OCI-LY1 (cell line): ENCODE measurements around the gene CCDC51.

ENCODE experiments used
- H2AFZ ChIP-seq: fragments of 200-600 bp; sonication (generic), shearing (Covaris generic); 2 replicates; pipeline ENCODE4 v1.6.0; 2014; ENCODE audit warnings: antibody characterized with exemption, mild to moderate bottlenecking, low read length
- H3F3A ChIP-seq: fragments of 200-600 bp; sonication (generic), shearing (Covaris generic); 2 replicates; pipeline ENCODE4 v1.6.0; 2014; ENCODE audit warnings: mild to moderate bottlenecking, antibody characterized with exemption, low read length, moderate library complexity; ENCODE audit not compliant: insufficient read depth
- H3K27ac ChIP-seq: fragments of 200-600 bp; sonication (generic); 2 replicates; pipeline ENCODE4 v1.5.1; 2014; ENCODE audit warnings: low read length, mixed run types, mild to moderate bottlenecking, low read depth; ENCODE audit not compliant: poor library complexity, severe bottlenecking
- H3K27me3 ChIP-seq: fragments of 200-600 bp; sonication (generic); 2 replicates; pipeline ENCODE4 v1.6.0; 2014; ENCODE audit warnings: antibody characterized with exemption, mild to moderate bottlenecking, low read length, moderate library complexity; ENCODE audit not compliant: insufficient read depth
- H3K36me3 ChIP-seq: fragments of 200-600 bp; sonication (generic); 2 replicates; pipeline ENCODE4 v1.6.1; 2014; ENCODE audit warnings: mild to moderate bottlenecking, antibody characterized with exemption, low read length, moderate library complexity, mixed read lengths; ENCODE audit not compliant: insufficient read depth
- H3K4me1 ChIP-seq: fragments of 200-600 bp; sonication (generic); 2 replicates; pipeline ENCODE4 v1.5.1; 2014; ENCODE audit warnings: mild to moderate bottlenecking, low read length, moderate library complexity; ENCODE audit not compliant: insufficient read depth, severe bottlenecking
- H3K4me2 ChIP-seq: fragments of 200-600 bp; sonication (generic), shearing (Covaris generic); 2 replicates; pipeline ENCODE4 v1.6.1; 2014; ENCODE audit warnings: low read length
- H3K4me3 ChIP-seq: fragments of 200-600 bp; sonication (generic); 2 replicates; pipeline ENCODE4 v1.5.1; 2014; ENCODE audit warnings: low read length, low read depth, mild to moderate bottlenecking, mixed read lengths; ENCODE audit not compliant: poor library complexity, severe bottlenecking
- H3K79me2 ChIP-seq: fragments of 200-600 bp; shearing (Covaris generic); 2 replicates; pipeline ENCODE4 v1.6.1; 2016; ENCODE audit warnings: mixed run types, low read length, mixed read lengths; ENCODE audit not compliant: insufficient read depth
- H3K9ac ChIP-seq: fragments of 200-600 bp; sonication (generic), shearing (Covaris generic); 2 replicates; pipeline ENCODE4 v1.6.1; 2014; ENCODE audit warnings: mild to moderate bottlenecking, low read length, mixed read lengths
- H3K9me2 ChIP-seq: fragments of 200-600 bp; sonication (generic), shearing (Covaris generic); 2 replicates; pipeline ENCODE4 v1.6.1; 2014; ENCODE audit warnings: low read depth, mild to moderate bottlenecking, low read length, mixed read lengths
- H3K9me3 ChIP-seq: fragments of 200-600 bp; shearing (Covaris generic); 2 replicates; pipeline ENCODE4 v1.6.1; 2014; ENCODE audit warnings: low read length, mixed read lengths
- H4K20me1 ChIP-seq: fragments of 200-600 bp; sonication (generic), shearing (Covaris generic); 2 replicates; pipeline ENCODE4 v1.6.0; 2016; ENCODE audit warnings: mild to moderate bottlenecking, low read length; ENCODE audit not compliant: insufficient read depth
- CTCF ChIP-seq: fragments of 200-600 bp; sonication (generic), shearing (Covaris generic); IDR thresholded peaks from 2 replicates; pipeline ENCODE4 v1.5.1; 2017; ENCODE audit warnings: mild to moderate bottlenecking, antibody characterized with exemption, low read length, moderate library complexity, mixed read lengths
- EZH2 ChIP-seq: fragments of 200-600 bp; sonication (generic), shearing (Covaris generic); IDR thresholded peaks from 2 replicates; pipeline ENCODE4 v1.8.0; 2017; ENCODE audit warnings: borderline replicate concordance, mixed run types, mild to moderate bottlenecking, antibody characterized with exemption, low read length, moderate library complexity, mixed read lengths

Gene CCDC51

DNA sequence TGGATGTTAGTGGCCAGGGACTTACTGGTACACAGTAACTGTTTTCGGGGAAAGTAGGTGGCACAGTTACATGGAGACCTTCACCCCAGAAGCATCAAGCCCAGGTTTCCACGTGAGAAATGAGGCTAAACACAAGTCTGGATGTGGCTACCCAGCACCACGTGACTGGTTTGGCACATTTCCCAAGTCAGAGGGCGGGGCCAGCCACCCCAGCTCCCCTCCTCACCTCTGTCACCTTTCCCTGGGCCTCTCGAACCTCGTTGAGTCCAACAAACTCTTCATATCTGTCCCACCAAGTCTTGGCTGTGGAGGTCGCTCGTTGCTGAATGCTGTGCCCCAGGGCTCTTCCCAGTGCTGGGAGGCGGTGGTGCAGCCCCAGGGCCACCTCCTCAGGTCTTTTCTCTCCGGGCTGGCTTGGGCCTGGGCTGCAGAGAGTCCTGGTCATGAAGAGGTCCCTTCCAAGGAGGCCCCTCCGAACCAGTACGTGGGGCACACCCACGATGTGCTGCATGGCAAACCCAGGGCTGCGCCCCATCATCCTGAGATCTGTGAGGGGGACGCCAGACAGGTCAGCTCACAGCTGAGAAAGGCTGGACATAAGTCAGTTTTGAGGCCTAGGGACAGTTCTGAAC lies 5.2 kb downstream of the CCDC51 start:
- H3K4me3 ChIP-seq = no peak overlapping the region
- H3K36me3 ChIP-seq = peaks cover 45% of the 10 kb centered on the region
- H4K20me1 ChIP-seq = no peaks in the 10 kb centered on the region
- no peaks in the 10 kb centered on the region for H3F3A ChIP-seq
- peaks cover 43% of the 10 kb centered on the region for H3K4me1 ChIP-seq
- no peak overlapping the region for H2AFZ ChIP-seq
- H3K27me3 ChIP-seq = no peaks in the 10 kb centered on the region
- H3K9ac ChIP-seq = no peak overlapping the region
- H3K4me2 ChIP-seq = no peak overlapping the region
- no peaks in the 10 kb centered on the region for H3K79me2 ChIP-seq
- TF ChIP-seq CTCF (no peak), EZH2 (no peak)
- H3K27ac ChIP-seq = no peak overlapping the region
- no peaks in the 10 kb centered on the region for H3K9me3 ChIP-seq
- no peaks in the 10 kb centered on the region for H3K9me2 ChIP-seq

DNA sequence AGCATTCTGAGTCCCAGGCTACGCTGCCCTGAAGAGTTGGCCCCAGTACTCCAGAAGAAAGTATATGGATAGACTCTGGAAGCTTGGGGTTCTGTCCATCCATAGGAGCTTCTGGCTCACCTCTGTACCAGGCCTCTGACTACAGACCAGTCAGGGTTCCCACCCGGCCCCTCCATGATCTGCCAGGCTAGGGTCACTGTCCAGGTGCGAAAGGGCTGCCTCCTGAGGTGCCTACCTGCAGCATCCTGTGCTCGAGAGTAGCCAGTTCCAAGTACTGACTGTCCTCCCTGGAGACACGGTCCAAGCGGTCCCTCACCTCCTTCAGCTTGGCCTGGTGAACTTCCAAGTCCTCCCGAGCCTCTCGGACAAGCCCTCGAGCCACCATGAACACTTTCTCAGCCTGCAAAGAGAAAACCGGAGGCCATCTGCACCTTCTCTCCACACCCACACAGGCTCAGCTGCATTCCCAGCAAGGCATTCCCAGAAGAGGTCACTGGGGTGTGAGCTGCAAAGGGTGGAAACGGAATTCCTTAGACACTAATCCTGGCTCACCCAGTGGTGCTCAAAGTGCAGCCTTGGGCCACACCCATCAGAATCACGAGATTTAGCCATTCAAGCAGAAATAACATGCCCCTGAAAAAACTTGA lies 6.3 kb downstream of the CCDC51 start:
- Histone ChIP-seq H3K9me2 (no peaks in the 10 kb centered on the region), H3K9me3 (no peaks in the 10 kb centered on the region), H3K27ac (no peak overlapping the region), H3K4me2 (no peak overlapping the region), H3F3A (no peaks in the 10 kb centered on the region), H3K4me1 (peaks cover 40% of the 10 kb centered on the region), H3K79me2 (no peaks in the 10 kb centered on the region), H3K27me3 (no peaks in the 10 kb centered on the region), H4K20me1 (no peaks in the 10 kb centered on the region), H3K4me3 (no peak overlapping the region), H3K9ac (no peak overlapping the region), H2AFZ (no peak overlapping the region), H3K36me3 (peaks cover 45% of the 10 kb centered on the region)
- TF ChIP-seq CTCF (no peak), EZH2 (no peak)

- Histone ChIP-seq H3K27ac (no peak overlapping the region), H3F3A (no peaks in the 10 kb centered on the region), H4K20me1 (no peaks in the 10 kb centered on the region), H3K27me3 (no peaks in the 10 kb centered on the region), H2AFZ (no peak overlapping the region), H3K36me3 (peaks cover 45% of the 10 kb centered on the region), H3K9ac (no peak overlapping the region), H3K4me1 (peaks cover 31% of the 10 kb centered on the region), H3K9me2 (no peaks in the 10 kb centered on the region), H3K4me3 (no peak overlapping the region), H3K79me2 (no peaks in the 10 kb centered on the region), H3K4me2 (no peak overlapping the region), H3K9me3 (no peaks in the 10 kb centered on the region)
- no peak for TF ChIP-seq EZH2
- TF ChIP-seq CTCF = peak; percentile 35; the same call in 1 of the 2 replicates
Measured at GRCh38 chr3:48432411-48433371, 7.2 kb downstream of the CCDC51 start.
